NCI-H128 (cell line): Measurements from ENCODE around the gene CCNO.

Experiments
- DNase-seq: peaks from one replicate; lab custom pipeline; 2025; ENCODE audit not compliant: unreplicated experiment; lab: John Stamatoyannopoulos, UW

CCNO gene, protein sequence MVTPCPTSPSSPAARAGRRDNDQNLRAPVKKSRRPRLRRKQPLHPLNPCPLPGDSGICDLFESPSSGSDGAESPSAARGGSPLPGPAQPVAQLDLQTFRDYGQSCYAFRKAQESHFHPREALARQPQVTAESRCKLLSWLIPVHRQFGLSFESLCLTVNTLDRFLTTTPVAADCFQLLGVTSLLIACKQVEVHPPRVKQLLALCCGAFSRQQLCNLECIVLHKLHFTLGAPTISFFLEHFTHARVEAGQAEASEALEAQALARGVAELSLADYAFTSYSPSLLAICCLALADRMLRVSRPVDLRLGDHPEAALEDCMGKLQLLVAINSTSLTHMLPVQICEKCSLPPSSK

DNA sequence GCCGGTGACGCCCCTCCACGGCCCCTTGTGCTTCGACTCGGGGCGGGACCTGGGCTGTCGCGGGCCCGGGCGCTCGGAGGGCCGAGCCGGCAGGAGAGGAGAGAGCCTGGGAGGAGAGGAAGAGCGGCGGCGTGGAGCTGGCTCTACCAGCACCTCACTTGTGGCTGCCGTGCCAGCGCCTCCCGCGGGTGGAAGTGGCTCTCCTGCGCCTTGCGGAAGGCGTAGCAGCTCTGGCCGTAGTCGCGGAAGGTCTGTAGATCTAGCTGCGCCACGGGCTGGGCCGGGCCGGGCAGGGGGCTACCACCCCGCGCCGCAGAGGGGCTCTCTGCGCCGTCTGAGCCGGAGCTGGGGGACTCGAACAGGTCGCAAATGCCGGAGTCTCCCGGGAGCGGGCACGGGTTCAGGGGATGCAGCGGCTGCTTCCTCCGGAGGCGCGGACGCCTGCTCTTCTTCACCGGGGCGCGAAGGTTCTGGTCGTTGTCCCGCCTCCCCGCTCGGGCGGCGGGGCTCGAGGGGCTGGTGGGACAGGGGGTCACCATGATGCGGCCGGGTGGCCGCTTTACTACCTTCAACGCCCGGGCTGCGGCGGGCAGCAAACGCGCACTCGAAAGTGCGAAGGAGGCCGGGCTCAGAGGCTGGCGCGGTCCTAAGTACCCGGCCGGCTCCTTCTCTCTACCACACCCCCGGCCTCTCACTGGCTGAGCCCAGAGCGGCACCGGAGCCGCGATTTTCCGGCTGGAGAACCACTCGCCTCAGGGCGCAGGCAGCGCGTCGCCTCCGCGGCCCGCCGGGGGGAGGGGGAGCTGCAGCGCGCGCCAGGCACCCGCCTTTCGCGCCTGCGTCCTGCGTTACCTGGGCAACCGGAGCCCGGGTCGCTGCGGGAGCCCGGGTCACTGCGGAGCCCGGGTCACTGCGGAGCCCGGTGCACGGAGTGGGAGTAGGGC is at the start of gene CCNO:
CCNO (minus strand) TSS at position 624 of the 944 bp plus-strand sequence; CDS start at position 539, 85 bp downstream.
- peak; percentile 60 for DNase-seq

DNA sequence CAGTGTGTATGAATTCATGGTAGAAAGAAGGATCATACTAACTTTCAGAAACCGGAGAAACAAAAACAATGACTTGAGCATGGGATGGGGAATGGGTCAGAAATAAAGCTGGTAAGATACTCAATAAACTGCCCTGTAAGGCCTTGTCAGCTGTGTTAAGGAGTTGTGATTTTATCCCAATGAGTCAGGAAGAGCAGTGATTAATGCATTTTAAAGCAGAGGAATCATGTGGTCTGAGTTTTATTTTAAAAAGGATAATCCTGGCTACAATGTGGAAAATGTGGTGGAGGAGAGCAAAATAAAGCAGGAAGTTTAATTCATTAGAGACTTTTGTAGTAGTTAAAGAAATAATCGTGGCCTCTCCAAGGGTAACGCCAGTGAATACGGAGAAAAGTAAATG is 45.4 kb upstream of the CCNO start:
- no peak for DNase-seq

DNA sequence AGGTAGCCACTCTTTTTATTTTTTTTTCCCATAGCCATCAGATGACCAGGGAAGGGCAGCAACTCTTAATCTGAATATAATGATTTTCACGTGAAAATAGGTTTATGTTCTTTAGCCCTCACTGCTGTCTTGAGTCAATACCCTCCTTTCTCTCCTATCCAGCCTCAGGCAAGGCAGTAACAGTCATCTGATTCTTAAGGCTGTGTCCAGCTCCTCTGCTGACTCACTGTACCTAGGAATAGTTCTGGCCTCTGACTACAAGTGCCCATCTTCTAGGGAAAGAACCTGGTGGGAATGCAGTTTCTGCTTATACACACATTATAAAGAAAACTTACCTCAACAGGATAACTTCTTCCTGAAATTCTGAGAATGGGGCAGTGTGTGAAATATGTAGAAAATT is 43.4 kb upstream of the CCNO start:
- no peak for DNase-seq

DNA sequence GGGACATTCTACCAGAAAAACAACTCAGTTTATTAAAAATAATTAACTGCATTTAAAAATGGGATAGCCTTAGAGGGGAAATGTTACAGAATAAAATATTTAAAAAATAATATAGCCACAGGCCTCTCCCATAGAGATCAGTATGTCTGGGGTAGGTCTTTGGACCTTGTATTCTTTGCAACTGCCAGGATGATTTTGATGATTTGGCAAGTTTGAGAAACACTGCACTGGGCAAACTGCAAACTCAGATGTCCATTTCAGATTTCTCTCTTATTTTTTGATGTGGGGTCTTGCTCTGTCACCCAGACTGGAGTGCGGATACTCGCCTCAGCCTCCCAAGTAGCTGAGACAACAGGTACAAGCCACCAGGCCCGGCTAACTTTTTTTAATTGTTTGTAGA is 24.9 kb upstream of the CCNO start:
- DNase-seq, result no peak

DNA sequence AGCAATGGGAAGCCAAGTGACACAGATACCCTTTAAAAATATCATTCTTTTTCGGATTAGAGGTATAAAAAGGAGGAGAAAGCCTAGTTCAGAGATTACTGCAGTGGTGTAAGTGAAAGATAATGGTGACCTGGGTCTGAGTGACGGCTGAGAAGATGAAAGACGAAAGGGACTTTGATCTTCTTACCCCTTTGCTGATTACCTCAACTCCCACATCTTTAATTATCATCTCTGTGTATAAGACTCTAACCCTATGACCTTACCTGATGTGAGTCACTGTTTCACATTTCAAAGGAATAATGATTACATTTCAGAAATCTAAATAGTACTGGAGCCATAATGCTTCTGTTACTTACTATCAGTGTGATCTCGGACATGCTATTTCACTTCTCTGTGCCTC is 21.4 kb upstream of the CCNO start:
- no peak for DNase-seq

DNA sequence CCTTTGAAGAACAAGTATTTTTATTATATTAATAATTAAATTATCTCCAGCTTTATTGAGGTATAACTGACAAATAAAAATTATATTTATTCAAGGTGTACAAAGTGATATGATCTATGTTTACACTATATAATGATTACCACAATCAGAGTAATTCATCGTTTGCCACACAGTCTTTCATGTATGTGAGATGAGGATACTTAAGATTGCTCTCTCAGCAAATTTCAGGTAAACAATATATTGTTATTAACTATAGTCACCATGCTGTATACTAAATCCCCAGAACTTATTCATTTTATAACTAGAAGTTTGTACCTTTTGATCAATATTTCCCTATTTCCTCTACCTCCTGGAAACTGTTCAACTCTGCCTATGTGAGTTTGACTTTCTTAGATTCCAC is 16.7 kb upstream of the CCNO start:
- no peak for DNase-seq

DNA sequence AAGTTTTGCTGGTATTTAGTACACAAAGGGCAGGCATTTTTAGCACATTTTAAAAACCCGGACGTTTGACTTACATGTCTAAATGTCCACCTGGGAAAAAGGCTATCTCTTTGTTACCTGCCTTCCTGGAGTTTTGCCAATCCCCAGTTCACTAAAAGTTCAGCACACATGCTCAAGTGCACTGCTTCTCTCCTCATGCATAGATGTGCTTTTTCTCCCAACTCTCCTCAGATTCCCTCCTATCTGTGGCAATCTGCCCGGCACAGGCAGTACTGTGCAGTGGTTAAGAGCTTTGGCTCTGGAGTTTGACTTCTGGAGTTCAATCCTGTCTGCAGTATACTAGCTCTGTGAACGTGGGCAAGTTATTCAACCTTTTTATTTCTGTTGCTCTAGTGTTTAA is 8.3 kb upstream of the CCNO start:
- DNase-seq, result no peak

DNA sequence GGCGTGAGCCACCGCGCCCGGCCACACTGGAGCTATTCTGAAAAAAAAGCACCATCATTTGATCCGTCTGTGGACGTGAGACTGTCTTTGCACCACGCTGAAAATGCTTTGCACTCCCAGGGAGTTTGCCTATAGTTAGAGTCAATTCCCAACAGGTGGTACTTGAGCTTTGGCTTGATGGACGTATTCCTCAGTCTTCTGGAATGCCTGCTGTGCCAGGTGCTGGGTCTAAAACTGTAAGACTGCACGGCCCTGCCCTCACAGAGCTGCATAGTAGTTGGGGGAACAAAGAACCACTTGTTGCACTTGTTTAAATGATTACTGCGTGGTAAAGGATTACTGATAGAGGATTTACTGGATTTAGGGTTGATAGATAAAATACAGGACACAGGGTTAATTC is 3.4 kb upstream of the CCNO start:
- no peak for DNase-seq

DNA sequence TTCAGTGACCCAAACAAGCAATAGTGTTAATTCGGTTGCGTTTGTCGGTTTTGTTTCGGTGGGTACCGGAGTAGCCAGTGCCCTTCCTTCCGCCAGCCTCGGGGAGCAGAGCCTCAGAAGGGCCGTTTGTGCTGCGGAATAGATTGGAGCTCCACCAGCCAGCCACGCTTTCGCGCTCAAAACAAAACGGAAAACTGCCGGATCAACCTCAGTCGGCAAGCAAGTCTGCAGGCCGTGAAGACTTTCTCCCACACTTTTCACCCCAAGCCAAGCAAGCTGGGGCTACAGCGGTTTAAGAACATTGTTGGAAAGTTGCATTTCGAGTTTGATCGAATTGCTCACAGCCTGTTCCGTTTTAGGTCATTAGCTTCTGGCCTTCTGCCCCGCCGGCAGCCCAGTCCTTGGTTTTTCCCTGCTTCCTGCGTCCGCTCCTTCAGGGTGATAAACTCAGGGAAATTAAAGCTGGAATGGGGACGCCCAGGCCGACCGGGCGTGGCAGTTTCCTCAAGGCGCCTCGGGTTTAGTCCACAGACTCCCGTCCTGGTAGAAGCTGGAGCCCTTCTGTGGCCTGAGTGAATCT is 803 bp upstream of the CCNO start:
- DNase-seq, result no peak

DNA sequence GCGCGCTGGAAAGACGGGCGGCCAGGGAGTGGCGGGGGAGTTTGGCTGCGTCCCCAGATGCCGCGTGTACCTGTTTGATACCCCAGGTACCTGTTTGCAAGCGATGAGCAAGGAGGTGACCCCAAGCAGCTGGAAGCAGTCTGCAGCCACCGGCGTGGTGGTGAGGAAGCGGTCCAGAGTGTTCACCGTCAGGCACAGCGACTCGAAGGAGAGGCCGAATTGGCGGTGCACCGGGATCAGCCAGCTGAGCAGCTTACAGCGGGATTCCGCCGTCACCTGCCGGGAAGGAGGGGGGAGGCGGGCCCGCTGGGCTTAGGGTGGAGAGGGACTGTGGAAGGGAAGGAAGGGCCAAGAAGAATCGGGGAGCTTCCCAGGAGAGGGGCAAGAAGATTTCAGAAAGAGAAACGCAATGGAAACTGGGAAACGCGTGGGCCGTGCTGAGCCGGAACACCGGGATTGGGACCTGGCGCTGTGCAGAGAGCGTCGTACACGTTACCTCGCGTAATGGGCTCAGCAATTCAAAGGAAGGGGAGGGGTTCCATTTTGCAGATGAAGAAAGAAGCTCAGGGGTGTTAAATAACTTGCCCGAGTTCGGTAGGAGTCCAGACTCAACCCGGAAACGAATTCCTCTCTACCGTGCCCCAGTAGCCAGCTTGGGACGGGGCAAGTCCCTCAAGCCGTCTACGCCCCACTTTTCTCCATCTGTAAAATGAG is 980 bp downstream of the CCNO start:
- DNase-seq, result no peak

DNA sequence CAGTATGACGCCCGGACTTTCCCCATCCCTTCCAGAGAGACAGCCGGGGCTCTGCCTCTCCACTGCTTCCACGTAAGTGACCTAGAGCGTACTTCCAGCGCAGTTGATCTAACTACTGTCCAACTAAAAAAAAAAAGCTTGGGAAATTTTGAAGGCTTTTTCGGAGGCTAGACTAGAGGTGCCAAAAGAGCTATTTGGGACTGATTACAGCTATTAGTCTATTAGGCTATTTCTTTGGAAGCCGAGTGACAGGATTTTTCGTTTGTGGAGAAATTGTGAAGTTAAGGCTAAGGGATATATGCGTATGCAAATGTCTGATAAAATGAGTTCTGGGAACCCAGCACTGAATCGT is 1.5 kb downstream of the CCNO start:
- DNase-seq, result no peak

DNA sequence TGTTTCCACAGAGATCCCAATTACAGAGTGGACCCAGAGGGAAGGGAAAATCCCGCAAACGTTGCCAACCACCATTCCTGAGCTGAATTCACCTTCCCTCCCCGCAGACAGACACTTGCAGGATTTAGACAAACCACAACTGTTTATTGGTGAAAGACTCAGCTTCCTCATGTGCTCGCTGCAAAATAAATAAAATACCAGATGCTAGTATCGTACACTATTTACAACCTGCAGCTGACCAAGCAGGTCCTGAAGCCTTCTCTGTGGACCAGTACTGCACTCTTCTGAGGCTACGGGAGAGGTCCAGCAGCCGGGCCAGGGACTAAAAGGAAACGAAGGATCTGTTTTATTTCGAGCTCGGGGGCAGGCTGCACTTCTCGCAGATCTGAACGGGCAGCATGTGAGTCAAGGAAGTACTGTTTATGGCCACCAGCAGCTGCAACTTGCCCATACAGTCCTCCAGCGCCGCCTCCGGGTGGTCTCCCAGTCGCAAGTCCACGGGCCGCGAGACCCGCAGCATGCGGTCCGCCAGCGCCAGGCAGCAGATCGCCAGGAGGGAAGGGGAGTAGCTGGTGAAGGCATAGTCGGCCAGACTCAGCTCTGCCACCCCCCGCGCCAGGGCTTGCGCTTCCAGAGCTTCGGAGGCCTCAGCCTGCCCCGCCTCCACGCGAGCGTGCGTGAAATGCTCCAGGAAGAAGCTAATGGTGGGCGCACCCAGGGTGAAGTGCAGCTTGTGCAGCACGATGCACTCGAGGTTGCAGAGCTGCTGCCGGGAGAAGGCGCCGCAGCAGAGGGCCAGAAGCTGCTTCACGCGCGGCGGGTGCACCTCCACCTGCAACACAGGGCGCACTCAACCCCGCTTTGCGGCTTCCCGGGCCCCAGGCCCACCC is 2.1 kb downstream of the CCNO start:
- DNase-seq, result no peak

DNA sequence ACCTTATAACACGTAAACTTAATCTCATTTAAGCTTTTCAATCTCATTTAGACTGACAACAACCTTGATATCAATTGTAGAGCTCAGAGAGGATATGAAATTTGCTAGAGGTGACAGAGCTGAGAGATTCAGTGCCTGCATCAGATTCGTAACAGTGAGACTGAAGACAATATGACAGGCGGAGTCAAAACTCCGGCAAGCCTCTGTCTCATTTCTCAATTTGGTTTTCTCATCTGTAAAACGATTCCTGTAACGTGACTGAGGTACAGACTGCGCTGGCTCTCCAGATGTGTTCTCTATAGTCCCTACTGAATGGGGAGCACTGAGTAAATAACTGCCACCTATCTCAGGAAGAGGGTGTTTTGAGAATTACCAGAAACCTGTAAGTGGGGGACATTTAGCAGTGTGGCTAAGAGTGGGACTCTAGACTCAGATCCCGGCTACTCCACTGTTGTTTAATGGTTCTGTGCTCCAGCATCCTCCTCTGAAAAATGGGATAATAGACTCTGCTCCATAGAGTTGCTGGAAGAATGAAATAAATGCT is 3.2 kb downstream of the CCNO start:
- DNase-seq, result no peak

DNA sequence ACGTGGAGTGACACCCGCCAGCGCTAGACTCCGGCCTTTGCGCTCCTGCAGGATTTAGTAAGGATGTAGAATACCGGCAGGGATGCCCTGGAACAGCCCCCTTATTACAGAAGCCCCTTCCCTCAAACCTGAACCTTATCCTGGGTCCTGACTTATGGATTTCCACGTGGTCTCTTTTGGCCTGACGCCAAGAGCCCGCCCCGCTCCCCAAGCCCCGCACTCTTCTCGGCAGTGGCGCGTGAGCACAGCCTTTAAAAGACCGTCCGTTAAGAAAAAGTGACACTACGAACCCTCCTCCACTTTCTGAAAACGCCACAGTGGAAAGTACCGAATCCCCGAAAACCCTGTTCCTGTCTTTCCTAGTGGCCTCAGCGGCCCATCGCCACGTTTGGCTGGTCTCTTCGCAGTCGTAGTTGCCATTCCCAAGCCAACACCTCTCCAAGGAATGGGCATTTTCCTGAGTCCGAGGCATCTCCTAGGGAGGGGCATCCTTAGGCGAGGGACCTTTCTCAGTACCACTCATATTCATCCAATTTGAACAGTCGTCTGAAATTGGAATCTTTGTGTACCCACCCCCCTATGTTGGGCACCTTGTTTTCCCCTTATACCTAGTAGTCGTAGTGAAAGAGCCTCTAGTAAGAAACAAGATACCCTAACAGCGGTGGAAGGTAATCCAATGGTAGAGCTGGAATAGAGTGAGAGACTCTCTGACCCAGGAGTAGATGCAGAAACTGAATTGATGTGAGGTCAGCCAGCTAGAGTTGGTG is 5.6 kb downstream of the CCNO start:
- DNase-seq, result no peak

DNA sequence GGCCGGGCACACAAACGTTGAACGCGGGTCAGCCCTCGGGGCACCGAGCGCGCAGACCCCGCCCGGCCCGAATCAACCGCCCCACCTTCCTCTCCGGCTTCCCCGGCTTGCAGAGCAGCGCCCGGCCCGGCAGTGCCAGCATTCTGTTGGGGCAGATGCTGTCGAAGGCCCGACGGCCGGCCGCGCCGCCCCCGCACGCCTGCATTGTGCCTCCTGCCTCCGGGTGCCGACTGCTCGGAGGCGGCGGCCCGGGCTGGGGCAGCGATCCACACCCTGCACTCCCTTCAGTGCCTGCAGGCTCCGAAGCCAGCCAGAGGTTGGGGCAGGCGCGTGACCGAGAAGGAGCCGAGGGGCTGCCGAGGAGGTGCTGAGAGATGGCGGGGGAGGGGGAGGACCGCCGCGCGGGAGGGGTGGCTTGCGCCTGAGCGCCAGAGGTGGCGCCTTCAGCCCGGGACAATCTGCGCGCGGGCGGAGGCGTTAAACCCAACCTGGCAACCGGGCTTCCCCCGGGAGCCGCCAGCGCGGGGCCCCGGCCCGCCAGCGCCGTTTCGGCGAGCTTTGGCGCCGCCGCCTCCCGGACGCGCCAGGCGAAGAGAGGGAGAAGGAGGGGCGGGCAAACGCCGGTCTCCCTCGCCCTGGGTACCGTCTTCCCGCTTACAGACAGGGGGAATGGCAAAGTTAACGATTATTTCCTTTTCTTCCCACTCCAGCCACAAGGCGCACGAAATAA is 6.3 kb downstream of the CCNO start, which contains the start of gene MCIDAS:
MCIDAS (minus strand) TSS at position 382 of the 730 bp plus-strand sequence; CDS start at position 205, 177 bp downstream.
- no peak for DNase-seq

DNA sequence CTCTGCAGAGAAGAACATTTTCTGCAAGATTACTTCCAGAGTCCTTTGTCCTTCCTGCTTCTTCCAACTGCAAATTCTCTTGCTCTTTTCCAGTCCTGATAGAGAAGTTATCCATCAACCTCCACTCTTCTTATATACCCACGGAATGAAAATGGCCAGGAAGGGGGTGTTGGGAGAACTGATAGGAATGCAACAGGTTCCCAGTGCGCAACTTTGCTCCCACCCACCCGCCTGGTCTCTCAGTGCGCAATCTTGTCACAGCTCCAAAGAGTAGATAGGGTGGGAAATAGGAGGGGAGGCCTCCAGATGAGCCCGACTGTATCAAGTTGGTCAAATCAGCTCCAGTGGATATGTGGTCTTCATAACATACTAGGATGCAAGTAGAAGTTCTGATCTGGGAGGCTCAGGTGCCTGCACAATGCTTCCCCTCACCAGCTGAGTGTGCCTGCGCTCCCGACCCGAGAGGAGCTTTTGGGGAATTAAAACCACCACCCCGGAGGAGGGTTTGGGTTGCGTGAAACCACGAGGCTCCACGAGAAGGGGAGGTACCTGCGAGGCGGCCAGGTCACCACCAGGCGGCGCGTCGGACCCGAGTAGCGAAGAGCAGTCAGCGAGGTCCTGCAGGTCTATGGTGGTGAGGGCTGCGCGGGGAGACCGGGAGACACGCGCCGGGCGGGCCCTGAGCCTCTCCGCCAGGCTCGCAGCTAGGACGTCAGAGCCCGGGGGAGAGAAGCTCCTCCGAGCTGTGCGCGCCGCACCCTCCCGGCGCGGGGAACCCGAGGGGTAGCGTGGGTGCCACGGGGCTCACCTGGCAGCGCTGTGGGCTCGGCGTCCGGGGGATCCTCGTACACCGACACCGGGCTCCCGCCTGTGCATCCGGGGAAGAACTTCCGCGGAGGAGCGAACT is 7.1 kb downstream of the CCNO start:
- DNase-seq, result peak; percentile 24

DNA sequence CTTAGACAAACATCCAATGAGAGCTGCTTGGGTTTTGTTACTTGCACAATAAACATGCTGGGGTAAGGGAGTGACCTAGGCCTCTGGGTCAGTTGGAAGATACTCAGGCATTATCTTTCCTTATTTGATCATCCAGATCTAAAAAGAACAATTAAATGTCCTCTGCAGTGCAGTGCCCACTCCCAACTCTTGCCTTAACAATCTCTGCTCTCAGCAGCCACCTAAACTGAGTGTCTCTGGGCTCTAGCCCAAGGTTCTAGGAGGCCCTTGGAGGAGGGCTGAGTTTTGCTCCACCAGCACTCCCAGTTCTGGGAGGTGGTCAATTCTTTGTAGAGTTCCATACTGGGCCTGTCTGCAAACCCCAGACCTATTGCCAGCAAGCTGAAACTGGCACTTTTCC is 8.1 kb downstream of the CCNO start:
- DNase-seq, result no peak
